Stimulated activated CD4-positive, alpha-beta T cell treated with anti-CD3 and anti-CD28 coated beads, Interleukin-15, amount 100 ng/mL, for 48 hours (primary cell): ENCODE results near the gene ZNF143.
"Not testable (repeated sequence)": the region's sequence is repeated elsewhere in the genome, so short reads cannot be mapped to it uniquely, and the experiment has no call there.

Source experiments
- DNase-seq, 2 donors: peaks; one replicate each; pipeline ENCODE4 v3.0.0-alpha.2; 2020; ENCODE audit warnings: low read depth in 2 of 2

The ZNF143 gene

GRCh38 chr11:9498457-9499078 lies 37.8 kb downstream of the ZNF143 start:
- DNase-seq, result no peak

DNA sequence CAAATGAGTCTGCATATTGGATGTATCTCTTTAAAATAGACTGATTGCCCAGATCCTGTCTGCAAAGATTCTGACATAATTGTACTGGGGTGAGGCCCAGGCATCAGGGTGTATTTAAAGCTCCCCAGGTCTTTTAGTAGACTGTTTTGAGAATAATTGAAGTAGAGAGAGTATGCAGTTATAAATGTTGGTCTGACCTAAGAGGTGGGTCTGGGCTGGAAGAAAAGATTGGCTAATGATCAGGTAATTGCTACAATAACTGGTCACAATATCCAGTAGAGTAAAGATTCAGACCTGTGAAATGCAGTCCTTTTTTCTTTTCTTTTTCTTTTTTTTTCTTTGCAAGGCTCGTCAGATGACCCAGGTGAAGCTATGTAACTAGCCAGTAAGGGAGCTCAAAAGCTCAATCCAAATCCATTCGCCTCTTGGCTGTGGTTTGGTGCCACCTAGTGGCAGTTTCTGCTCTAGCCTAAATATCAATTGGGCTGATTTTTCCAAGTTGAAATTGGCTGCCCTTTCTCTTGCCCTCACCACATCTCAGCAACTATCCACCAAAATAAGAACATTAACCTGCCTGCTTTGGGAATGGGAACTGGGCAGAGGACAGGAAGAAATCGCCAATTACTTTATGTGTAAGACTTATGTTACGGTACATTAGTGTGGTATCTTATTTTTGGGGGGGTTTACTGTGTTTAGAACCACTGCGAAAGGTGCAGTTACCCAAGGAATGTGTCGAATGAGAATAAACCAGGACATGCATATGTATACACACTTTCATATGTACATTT lies 45.9 kb downstream of the ZNF143 start:
- DNase-seq, result peak; percentile 58 to 68

- no peak for DNase-seq
Observed at GRCh38 chr11:9507277-9507580, 46.4 kb downstream of the ZNF143 start.

DNA sequence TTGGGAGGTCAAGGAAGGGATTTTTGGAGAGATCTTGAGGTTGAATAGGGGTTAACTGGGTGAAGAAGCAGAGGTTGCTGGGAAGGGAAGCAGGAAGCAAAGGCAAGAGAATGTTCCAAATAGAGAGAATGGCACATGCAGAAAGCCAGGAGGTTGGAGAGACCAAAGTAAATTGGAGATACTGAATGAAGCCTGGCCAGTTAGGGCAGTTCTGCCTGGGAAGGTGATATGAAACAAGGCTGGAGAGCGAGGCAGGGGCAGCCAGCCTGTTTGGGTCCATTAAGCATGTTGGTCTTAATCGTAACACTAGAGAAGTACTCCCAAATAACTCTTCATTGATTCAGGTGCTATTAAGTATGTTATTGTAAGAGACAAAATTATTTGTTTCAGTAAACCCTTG lies 48.2 kb downstream of the ZNF143 start:
- no peak for DNase-seq

- no peak for DNase-seq
Observed at GRCh38 chr11:9512370-9513019, 51.7 kb downstream of the ZNF143 start.

GRCh38 chr11:9514576-9514975 lies 53.8 kb downstream of the ZNF143 start:
- not testable (repeated sequence) for DNase-seq

DNA sequence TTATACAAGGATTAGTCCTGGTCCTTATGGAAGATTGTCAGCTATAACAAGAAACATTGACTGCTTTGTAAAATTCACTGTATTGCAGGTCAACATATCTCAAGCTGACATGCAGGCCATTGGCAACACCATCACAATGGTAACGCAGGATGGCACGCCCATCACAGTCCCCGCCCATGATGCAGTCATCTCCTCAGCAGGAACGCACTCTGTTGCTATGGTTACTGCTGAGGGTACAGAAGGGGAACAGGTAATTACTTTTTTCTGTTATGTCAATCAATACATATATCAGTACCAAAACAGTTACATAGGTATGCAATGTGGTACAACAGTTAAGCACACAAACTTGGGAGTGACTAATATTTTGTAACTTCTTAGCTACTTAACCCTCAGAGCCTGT lies 55.3 kb downstream of the ZNF143 start:
- DNase-seq, result no peak

DNA sequence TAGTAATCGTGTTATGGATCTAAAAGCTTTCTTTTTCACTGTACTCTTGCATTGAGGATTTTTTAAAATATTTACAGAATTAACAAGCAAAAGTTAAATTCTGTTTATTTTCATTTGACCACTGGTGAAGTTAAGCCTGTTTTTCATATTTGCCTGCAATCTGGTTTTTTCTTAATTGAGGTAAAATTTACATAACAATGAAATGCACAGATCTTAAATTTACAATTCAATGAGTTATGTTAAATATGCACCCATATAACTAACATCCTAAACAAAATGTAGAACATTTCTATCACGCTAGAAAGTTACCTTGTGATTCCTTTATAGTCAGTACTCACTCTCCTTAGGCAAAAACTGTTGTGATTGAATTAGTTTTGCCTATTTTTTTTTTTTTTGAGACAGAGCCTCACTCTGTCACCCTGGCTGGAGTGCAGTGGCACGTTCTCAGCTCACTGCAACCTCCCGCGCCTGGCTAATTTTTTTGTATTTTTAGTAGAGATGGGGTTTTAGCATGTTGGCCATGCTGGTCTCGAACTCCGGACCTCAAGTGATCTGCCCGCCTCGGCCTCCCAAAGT lies 58.1 kb downstream of the ZNF143 start:
- DNase-seq, result no peak

- no peak for DNase-seq
Observed at GRCh38 chr11:9524001-9524400, 63.2 kb downstream of the ZNF143 start.

DNA sequence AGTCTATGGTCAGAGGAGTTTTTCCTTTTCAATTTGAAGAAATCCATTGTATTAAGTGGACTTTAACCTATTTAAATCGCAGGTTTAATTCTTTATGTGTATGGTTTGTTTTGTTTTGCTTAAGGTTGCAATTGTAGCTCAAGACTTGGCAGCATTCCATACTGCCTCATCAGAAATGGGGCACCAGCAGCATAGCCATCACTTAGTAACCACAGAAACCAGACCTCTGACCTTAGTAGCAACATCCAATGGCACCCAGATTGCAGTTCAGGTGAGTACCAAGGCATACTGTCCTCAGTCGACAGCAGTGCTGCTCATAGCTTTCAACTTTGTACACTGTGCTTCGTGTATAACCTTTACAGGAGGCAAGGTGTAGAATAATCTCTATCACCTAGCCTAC lies 64.3 kb downstream of the ZNF143 start:
- DNase-seq, result no peak

DNA sequence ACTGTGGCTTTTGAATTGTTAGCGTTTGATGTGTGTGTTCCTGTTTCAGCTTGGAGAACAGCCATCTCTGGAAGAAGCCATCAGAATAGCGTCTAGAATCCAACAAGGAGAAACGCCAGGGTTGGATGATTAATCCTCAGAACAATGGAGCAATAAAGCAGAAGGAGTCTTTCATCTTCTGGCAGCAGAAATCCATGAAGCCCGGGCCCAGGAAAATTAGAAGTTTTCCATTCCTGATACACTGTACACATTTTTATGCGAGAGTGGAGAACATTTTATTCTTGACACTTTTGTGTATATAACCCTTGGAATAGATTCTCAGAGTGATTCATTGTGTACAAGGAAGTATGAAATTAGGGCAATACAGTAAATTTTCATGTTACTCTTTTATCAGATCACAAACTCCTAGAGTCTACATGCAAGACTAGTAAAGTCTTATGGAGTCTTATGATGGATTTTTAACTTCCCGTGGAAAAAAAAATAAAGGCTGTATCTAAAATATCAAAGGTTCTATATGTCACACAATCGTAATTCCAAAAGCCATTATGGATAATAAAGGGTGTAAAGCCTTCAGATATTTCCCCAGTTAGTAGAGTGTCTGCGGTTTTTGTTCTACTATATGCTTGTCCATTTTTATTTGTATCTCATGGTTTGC lies 66.8 kb downstream of the ZNF143 start:
- DNase-seq, result no peak

DNA sequence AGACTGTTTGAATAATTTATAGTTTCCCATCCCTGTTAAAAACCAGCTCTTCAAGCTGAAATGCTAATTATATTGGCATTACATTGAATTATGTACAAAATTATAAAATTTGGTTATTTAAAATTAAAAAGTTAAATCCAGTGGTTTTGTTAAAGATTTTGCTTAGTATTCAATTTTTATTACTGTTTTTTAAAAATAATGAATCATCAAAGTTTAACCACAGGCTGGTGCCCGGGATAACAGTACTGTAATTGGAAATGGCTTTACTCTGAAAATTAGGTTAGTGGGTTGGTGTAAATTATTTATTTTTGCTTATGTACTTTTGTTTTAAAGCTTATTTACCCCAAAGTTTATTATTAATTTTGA lies 67.3 kb downstream of the ZNF143 start:
- no peak for DNase-seq

- DNase-seq, result no peak
Observed at GRCh38 chr11:9528573-9529333, 67.9 kb downstream of the ZNF143 start.

DNA sequence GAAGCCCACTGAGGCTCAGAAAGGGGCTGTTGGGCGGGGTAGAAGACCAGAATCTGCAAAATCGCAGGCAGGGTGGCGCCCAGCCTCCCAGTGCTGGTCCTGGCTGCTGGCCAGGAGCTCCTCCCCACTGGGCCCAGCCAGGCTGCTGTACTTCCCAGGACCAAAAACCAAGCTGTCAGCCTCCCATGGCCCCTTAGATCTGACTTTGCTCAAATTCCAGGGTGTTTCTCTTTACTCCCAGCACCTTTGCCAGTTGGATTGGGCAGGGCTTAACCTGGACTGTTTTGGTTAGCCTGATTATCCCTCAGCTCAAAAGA lies 68.5 kb downstream of the ZNF143 start:
- no peak for DNase-seq

GRCh38 chr11:9530020-9530621 lies 69.3 kb downstream of the ZNF143 start:
- DNase-seq, result no peak

GRCh38 chr11:9530901-9531625 lies 70.3 kb downstream of the ZNF143 start:
- no peak for DNase-seq

- DNase-seq, result no peak
Observed at GRCh38 chr11:9533058-9533457, 72.2 kb downstream of the ZNF143 start.

- DNase-seq, result no peak
Observed at GRCh38 chr11:9533736-9534473, 73.1 kb downstream of the ZNF143 start.

DNA sequence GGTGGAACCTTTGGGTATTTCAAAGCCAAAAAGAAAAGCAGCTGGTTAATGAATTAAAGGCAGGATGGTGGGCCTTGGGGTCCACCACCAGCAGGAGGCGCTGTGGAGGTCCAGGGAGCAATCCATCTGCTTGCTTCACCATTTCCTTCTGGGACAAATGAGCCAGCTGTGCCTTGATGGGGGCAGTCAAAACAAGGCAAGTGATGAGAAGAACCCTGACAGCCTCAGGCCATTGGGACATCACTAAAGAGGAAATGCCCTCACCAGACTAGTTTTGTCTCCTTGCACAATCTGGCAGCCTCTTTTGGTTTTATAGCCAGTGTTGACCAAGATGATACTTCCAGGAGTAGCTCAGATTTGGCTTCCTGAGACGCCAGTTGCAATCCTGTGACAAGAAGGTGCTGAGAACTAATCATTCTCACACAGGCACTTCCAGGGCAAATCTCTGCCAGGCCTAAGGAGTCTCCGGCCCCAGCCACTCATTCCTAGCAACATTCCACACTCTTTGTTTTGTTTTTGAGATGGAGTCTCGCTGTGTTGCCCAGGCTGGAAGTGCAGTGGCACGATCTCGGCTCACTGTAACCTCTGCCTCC lies 74.5 kb downstream of the ZNF143 start:
- DNase-seq, result peak; percentile 36 to 72

DNA sequence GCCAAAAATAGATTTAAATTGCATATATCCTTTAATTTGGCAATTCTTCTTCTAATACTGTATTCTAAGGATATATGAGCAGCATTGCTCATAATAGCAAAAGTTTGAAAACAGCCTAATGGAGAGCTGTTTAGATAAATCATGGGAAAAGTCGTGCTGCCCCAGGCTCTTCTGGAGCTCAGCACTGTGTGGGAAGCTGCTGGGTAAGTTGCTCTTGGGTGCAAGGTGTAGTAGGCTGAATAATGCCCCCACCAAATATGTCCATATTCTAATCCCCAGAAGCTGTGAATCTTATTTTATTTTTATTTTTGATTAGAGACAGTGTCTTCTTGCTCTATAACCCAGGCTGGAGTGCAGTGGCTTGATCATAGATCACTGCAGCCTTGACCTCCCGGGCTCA lies 77.7 kb downstream of the ZNF143 start:
- DNase-seq, result no peak
